ENCODE measurements around the gene PRSS48. TPM values are rescaled to one million over a fixed set of nuclear protein-coding genes. Genes with fewer than 3 reads are reported as not detected.
A peak's percentile ranks its signal among the peaks of the same experiment; 100 is the strongest.

The PRSS48 gene
- total and polyA plus RNA-seq, 4 donors, result 0.64 TPM; not detected in 3

GRCh38 chr4:151310124-151310728, 33.3 kb downstream of the PRSS48 start:
- no peak overlapping the region for H3K27ac ChIP-seq (ENCODE audit: low read depth in 1 of 2, low read length in 2 of 2)
- WGBS, result 97% methylated on average over 5 of the region's 5 CpGs

DNA sequence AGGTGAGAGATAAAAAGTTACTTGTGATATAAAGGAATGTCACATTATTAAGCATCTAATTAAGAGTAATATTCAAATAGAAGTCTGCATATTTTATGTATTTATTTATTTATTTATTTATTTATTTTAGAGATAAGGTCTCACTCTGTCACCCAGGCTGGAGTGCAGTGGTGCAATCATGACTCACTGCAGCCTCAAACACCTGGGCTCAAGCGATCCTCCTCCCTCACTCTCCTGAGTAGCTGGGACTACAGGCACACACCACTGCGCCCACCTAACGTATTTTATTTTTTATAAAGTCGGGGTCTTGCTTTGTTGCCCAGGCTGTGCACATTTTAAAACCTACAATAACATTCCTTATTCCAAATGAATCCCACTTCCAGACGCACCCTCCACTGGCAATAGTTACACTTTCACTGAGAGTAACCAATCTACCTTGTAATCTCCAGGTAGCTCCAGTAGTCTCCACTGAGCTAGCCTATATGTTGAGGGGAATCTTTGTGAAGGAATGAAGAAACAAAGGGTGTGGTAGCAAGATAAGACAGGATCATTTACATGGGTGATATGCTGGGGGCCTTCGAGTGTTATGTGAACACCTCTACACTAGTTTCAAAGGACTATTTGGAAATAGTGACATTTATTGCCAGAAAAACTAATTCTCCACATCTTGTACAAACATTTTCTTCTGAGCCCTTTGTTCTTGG, 36.5 kb downstream of the PRSS48 start:
- no peaks in the 10 kb centered on the region for H3K36me3 ChIP-seq (ENCODE audit: control insufficient read depth in 4 of 4, insufficient read depth in 3 of 4, low read depth in 1 of 4, low read length in 3 of 4)
- no peak for DNase-seq (ENCODE audit: low spot score)
- peaks cover 4 to 30% (median 15%) of the 10 kb centered on the region in 4 donors for H3K4me1 ChIP-seq (ENCODE audit: control insufficient read depth in 4 of 4, insufficient read depth in 4 of 4, low read length in 3 of 4)
- no peaks in the 10 kb centered on the region for H3K27me3 ChIP-seq (ENCODE audit: control insufficient read depth in 4 of 4, insufficient read depth in 4 of 4, low read length in 3 of 4)
- TF ChIP-seq, protein P1, sequence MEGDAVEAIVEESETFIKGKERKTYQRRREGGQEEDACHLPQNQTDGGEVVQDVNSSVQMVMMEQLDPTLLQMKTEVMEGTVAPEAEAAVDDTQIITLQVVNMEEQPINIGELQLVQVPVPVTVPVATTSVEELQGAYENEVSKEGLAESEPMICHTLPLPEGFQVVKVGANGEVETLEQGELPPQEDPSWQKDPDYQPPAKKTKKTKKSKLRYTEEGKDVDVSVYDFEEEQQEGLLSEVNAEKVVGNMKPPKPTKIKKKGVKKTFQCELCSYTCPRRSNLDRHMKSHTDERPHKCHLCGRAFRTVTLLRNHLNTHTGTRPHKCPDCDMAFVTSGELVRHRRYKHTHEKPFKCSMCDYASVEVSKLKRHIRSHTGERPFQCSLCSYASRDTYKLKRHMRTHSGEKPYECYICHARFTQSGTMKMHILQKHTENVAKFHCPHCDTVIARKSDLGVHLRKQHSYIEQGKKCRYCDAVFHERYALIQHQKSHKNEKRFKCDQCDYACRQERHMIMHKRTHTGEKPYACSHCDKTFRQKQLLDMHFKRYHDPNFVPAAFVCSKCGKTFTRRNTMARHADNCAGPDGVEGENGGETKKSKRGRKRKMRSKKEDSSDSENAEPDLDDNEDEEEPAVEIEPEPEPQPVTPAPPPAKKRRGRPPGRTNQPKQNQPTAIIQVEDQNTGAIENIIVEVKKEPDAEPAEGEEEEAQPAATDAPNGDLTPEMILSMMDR (IDR thresholded peaks at IDR 0.05; ENCODE audit: low read depth, low read length, missing input control), result no peak
- TF ChIP-seq, protein P2, sequence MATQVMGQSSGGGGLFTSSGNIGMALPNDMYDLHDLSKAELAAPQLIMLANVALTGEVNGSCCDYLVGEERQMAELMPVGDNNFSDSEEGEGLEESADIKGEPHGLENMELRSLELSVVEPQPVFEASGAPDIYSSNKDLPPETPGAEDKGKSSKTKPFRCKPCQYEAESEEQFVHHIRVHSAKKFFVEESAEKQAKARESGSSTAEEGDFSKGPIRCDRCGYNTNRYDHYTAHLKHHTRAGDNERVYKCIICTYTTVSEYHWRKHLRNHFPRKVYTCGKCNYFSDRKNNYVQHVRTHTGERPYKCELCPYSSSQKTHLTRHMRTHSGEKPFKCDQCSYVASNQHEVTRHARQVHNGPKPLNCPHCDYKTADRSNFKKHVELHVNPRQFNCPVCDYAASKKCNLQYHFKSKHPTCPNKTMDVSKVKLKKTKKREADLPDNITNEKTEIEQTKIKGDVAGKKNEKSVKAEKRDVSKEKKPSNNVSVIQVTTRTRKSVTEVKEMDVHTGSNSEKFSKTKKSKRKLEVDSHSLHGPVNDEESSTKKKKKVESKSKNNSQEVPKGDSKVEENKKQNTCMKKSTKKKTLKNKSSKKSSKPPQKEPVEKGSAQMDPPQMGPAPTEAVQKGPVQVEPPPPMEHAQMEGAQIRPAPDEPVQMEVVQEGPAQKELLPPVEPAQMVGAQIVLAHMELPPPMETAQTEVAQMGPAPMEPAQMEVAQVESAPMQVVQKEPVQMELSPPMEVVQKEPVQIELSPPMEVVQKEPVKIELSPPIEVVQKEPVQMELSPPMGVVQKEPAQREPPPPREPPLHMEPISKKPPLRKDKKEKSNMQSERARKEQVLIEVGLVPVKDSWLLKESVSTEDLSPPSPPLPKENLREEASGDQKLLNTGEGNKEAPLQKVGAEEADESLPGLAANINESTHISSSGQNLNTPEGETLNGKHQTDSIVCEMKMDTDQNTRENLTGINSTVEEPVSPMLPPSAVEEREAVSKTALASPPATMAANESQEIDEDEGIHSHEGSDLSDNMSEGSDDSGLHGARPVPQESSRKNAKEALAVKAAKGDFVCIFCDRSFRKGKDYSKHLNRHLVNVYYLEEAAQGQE (IDR thresholded peaks at IDR 0.05), result no peak
- peak in 1 of 2 donors; percentile 62 for TF ChIP-seq JUND (IDR thresholded peaks at IDR 0.05)
- peak in 1 of 2 donors; percentile 9 for TF ChIP-seq HNF4A (conservative IDR thresholded peaks at IDR 0.05)
- TF ChIP-seq, protein P3, sequence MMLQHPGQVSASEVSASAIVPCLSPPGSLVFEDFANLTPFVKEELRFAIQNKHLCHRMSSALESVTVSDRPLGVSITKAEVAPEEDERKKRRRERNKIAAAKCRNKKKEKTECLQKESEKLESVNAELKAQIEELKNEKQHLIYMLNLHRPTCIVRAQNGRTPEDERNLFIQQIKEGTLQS (IDR thresholded peaks at IDR 0.05), result peak; percentile 46
- H3K9ac ChIP-seq (ENCODE audit: low read depth in 1 of 2, low read length in 2 of 2), result no peak overlapping the region
- H3K27ac ChIP-seq (ENCODE audit: low read depth in 1 of 2, low read length in 2 of 2), result peak overlapping the region in 1 of 2 donors; percentile 11
- H3K4me3 ChIP-seq (ENCODE audit: low read depth in 1 of 3, low read length in 3 of 3), result no peak overlapping the region
- WGBS, result 76% methylated on average over 6 of the region's 6 CpGs
- no peaks in the 10 kb centered on the region for H3K9me3 ChIP-seq (ENCODE audit: control insufficient read depth in 4 of 4, low read length in 3 of 4)

More at GRCh38 chr4:151310124-151310728, 33.3 kb downstream of the PRSS48 start:
- no peak overlapping the region for H3K4me3 ChIP-seq (ENCODE audit: low read depth in 1 of 3, low read length in 3 of 3)
- TF ChIP-seq, protein P2 (IDR thresholded peaks at IDR 0.05), result no peak
- no peaks in the 10 kb centered on the region for H3K27me3 ChIP-seq (ENCODE audit: control insufficient read depth in 4 of 4, insufficient read depth in 4 of 4, low read length in 3 of 4)
- peaks cover 0 to 12% (median 5%) of the 10 kb centered on the region in 4 donors for H3K4me1 ChIP-seq (ENCODE audit: control insufficient read depth in 4 of 4, insufficient read depth in 4 of 4, low read length in 3 of 4)
- no peak for DNase-seq (ENCODE audit: low spot score)
- no peak overlapping the region for H3K9ac ChIP-seq (ENCODE audit: low read depth in 1 of 2, low read length in 2 of 2)
- no peaks in the 10 kb centered on the region for H3K36me3 ChIP-seq (ENCODE audit: control insufficient read depth in 4 of 4, insufficient read depth in 3 of 4, low read depth in 1 of 4, low read length in 3 of 4)
- H3K9me3 ChIP-seq (ENCODE audit: control insufficient read depth in 4 of 4, low read length in 3 of 4), result no peaks in the 10 kb centered on the region

Data from liver (tissue), 9 donors.